Keratinocyte (primary cell): Measurements from ENCODE around the gene AQP2. TPM values are rescaled to one million over a fixed set of nuclear protein-coding genes. Genes with fewer than 3 reads are reported as not detected.

Experiments
- DNase-seq: peaks from one replicate; pipeline ENCODE4 v3.0.0-alpha.2; 2011; ENCODE audit warnings: low read depth, missing footprints, low spot score
- FAIRE-seq: peaks from 2 replicates; lab custom pipeline; 2011; peaks lifted over from hg19 to GRCh38; lab: Jason Lieb, UNC
- H2AFZ ChIP-seq: 2 replicates; pipeline ENCODE4 v1.6.0; 2012; ENCODE audit warnings: low read length, control low read depth, inconsistent platforms; ENCODE audit not compliant: control insufficient read depth
- H3K27ac ChIP-seq: 2 replicates; pipeline ENCODE4 v1.5.1; 2011; ENCODE audit warnings: low read length; ENCODE audit not compliant: control insufficient read depth, insufficient read depth
- H3K27me3 ChIP-seq: 3 replicates; pipeline ENCODE4 v1.6.0; 2011; ENCODE audit warnings: low read length; ENCODE audit not compliant: control insufficient read depth, insufficient read depth; ENCODE audit errors: extremely low read depth
- H3K36me3 ChIP-seq, 2 experiments: 2 replicates in 1 of 2; 3 replicates in 1 of 2; pipeline ENCODE4 v1.5.1; 2011; ENCODE audit warnings: low read length in 2 of 2, mild to moderate bottlenecking in 1 of 2; ENCODE audit not compliant: control insufficient read depth in 2 of 2, insufficient read depth in 2 of 2; ENCODE audit errors: extremely low read depth in 1 of 2
- H3K4me1 ChIP-seq: 3 replicates; pipeline ENCODE4 v1.5.1; 2011; ENCODE audit warnings: low read length; ENCODE audit not compliant: control insufficient read depth, insufficient read depth; ENCODE audit errors: extremely low read depth
- H3K4me2 ChIP-seq: 3 replicates; pipeline ENCODE4 v1.6.0; 2011; ENCODE audit warnings: low read depth, low read length; ENCODE audit not compliant: control insufficient read depth, insufficient read depth; ENCODE audit errors: extremely low read depth
- H3K4me3 ChIP-seq, 3 experiments: fragments of 200-600 bp in 1 of 3; sonication (generic) in 1 of 3; 2 replicates in 2 of 3; 3 replicates in 1 of 3; pipeline ENCODE4 v1.5.1; 2011 to 2016; ENCODE audit warnings: low read length in 3 of 3, mild to moderate bottlenecking in 3 of 3, control low read depth in 2 of 3, inconsistent platforms in 1 of 3, low read depth in 1 of 3, mixed read lengths in 1 of 3, mixed run types in 1 of 3, moderate library complexity in 1 of 3; ENCODE audit not compliant: control insufficient read depth in 2 of 3, insufficient read depth in 2 of 3; ENCODE audit errors: extremely low read depth in 1 of 3
- H3K79me2 ChIP-seq: 2 replicates; pipeline ENCODE4 v1.6.0; 2012; ENCODE audit warnings: low read length; ENCODE audit not compliant: control insufficient read depth, insufficient read depth
- H3K9ac ChIP-seq: 3 replicates; pipeline ENCODE4 v1.6.0; 2011; ENCODE audit warnings: low read length; ENCODE audit not compliant: control insufficient read depth, insufficient read depth; ENCODE audit errors: extremely low read depth
- H3K9me1 ChIP-seq: 3 replicates; pipeline ENCODE4 v1.6.0; 2011; ENCODE audit warnings: low read length; ENCODE audit not compliant: control insufficient read depth, insufficient read depth; ENCODE audit errors: extremely low read depth
- H3K9me3 ChIP-seq: 2 replicates; pipeline ENCODE4 v1.5.1; 2012; ENCODE audit warnings: low read depth, low read length; ENCODE audit not compliant: control insufficient read depth
- H4K20me1 ChIP-seq: 3 replicates; pipeline ENCODE4 v1.6.0; 2011; ENCODE audit warnings: low read length; ENCODE audit not compliant: control insufficient read depth, insufficient read depth; ENCODE audit errors: extremely low read depth
- EZH2 ChIP-seq: IDR thresholded peaks from one replicate; pipeline ENCODE4 v1.6.1; 2012; ENCODE audit warnings: inconsistent platforms, mild to moderate bottlenecking, low read length, moderate library complexity
- dilution Hi-C: fragments of 300-500 bp; cut with MboI; formaldehyde crosslinking; loops from one replicate; pipeline ENCODE4 v1.7.0; 2020; ENCODE audit warnings: low sequenced_read_pairs; ENCODE audit not compliant: extremely low pct_ligation_motif_present
- polyA plus RNA-seq, 5 experiments: library from polyadenylated mRNA; depleted of rRNA in 3 of 5; stranded (reverse) in 3 of 5; stranded (forward) in 1 of 5; unstranded in 1 of 5; fragments of >200 nt; gene quantifications; 1 replicate in 1 of 5; 2 replicates in 3 of 5; 3 replicates in 1 of 5; pipeline versions ENCODE4 v1.2.1 to v1.2.3, GENCODE V29; 2011 to 2012; ENCODE audit warnings: missing spikeins in 2 of 5, low read depth in 1 of 5, low replicate concordance in 1 of 5
- TF ChIP-seq, protein P1 (sequence below), 3 experiments: IDR thresholded peaks in 1 of 3; conservative IDR thresholded peaks in 1 of 3; optimal IDR thresholded peaks in 1 of 3; 2 replicates in 2 of 3; 3 replicates in 1 of 3; pipeline versions ENCODE3 to v1.5.1; 2011; ENCODE audit warnings: low read length in 3 of 3, mild to moderate bottlenecking in 3 of 3, moderate library complexity in 2 of 3, control low read depth in 1 of 3, inconsistent platforms in 1 of 3; ENCODE audit not compliant: insufficient read depth in 2 of 3; ENCODE audit errors: extremely low read depth in 1 of 3

The AQP2 gene
- polyA plus RNA-seq, 1 donor (not counting 4 experiments of a cell fraction or from before 2014, with no cell fraction given): not detected

DNA sequence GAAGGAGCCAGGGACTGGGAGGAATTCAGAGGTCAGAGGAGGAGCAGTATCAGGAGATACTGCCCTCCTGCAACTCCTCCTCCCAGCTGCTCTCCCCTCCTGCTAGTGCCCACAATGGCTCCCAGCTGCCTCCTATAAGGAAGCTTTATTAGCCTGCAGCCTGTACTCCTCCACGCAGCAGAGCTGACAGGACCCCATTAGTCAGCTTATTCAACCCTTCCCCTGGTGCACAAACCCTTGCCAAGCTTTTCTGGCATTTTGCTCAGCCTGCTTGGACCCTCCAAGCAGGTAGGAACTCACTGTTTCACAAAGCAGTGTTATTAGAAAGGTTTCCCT is 6.9 kb upstream of the AQP2 start:
- TF ChIP-seq, protein P1, sequence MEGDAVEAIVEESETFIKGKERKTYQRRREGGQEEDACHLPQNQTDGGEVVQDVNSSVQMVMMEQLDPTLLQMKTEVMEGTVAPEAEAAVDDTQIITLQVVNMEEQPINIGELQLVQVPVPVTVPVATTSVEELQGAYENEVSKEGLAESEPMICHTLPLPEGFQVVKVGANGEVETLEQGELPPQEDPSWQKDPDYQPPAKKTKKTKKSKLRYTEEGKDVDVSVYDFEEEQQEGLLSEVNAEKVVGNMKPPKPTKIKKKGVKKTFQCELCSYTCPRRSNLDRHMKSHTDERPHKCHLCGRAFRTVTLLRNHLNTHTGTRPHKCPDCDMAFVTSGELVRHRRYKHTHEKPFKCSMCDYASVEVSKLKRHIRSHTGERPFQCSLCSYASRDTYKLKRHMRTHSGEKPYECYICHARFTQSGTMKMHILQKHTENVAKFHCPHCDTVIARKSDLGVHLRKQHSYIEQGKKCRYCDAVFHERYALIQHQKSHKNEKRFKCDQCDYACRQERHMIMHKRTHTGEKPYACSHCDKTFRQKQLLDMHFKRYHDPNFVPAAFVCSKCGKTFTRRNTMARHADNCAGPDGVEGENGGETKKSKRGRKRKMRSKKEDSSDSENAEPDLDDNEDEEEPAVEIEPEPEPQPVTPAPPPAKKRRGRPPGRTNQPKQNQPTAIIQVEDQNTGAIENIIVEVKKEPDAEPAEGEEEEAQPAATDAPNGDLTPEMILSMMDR (optimal IDR thresholded peaks at IDR 0.05 in 1 of 3, IDR thresholded peaks at IDR 0.05 in 1 of 3, conservative IDR thresholded peaks at IDR 0.05 in 1 of 3; ENCODE audit: extremely low read depth in 1 of 3, insufficient read depth in 2 of 3, low read length in 3 of 3): no peak
- TF ChIP-seq EZH2: no peak
- no peaks in the 10 kb centered on the region for H3K79me2 ChIP-seq
- DNase-seq (no peak), FAIRE-seq (no peak)
- no peaks in the 10 kb centered on the region for H3K9me1 ChIP-seq
- H3K9me3 ChIP-seq: no peaks in the 10 kb centered on the region
- no peaks in the 10 kb centered on the region for H4K20me1 ChIP-seq
- H2AFZ ChIP-seq: no peak overlapping the region
- dilution Hi-C loops: no loop called here
- H3K4me2 ChIP-seq: no peak overlapping the region
- H3K36me3 ChIP-seq: no peaks in the 10 kb centered on the region
- H3K27me3 ChIP-seq: no peaks in the 10 kb centered on the region
- no peak overlapping the region for H3K4me3 ChIP-seq
- no peak overlapping the region for H3K9ac ChIP-seq
- peaks cover 15% of the 10 kb centered on the region for H3K4me1 ChIP-seq
- H3K27ac ChIP-seq: no peak overlapping the region

DNA sequence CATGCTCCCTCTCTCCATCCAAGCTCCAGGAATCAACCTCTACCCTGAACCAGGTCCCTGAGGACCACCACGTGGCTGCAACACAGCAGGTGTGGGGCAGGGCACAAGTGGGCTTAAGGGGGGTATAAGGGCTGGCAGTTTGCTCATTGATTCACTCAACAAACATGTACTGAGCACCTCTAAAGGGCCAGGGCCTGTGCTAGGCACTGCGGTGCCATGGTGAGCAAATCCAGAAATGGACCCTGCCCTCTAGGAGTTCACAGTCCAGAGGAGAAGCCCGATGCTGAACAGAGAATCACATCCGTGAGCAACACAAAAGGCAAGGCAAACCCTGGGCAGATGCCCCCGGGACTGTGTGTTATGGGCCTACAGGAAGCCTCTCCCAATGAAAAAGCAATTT is 6.5 kb upstream of the AQP2 start:
- DNase-seq: no peak
- H2AFZ ChIP-seq: no peak overlapping the region
- H4K20me1 ChIP-seq: no peaks in the 10 kb centered on the region
- no peaks in the 10 kb centered on the region for H3K79me2 ChIP-seq
- dilution Hi-C loops: no loop called here
- H3K27ac ChIP-seq: no peak overlapping the region
- no peak for FAIRE-seq
- H3K9me1 ChIP-seq: no peaks in the 10 kb centered on the region
- H3K27me3 ChIP-seq: no peaks in the 10 kb centered on the region
- no peak overlapping the region for H3K4me3 ChIP-seq
- H3K9me3 ChIP-seq: no peaks in the 10 kb centered on the region
- no peaks in the 10 kb centered on the region for H3K36me3 ChIP-seq
- H3K4me1 ChIP-seq: peaks cover 15% of the 10 kb centered on the region
- H3K9ac ChIP-seq: no peak overlapping the region
- no peak overlapping the region for H3K4me2 ChIP-seq
- TF ChIP-seq EZH2: no peak
- TF ChIP-seq, protein P1 (optimal IDR thresholded peaks at IDR 0.05 in 1 of 3, IDR thresholded peaks at IDR 0.05 in 1 of 3, conservative IDR thresholded peaks at IDR 0.05 in 1 of 3; ENCODE audit: extremely low read depth in 1 of 3, insufficient read depth in 2 of 3, low read length in 3 of 3): no peak
